Endothelial cell (in vitro differentiated cells): ENCODE data around the gene LARP4B. TPM values are rescaled to one million over a fixed set of nuclear protein-coding genes. Genes with fewer than 3 reads are reported as not detected.

Experiments
- DNase-seq: peaks from one replicate; pipeline ENCODE4 v3.0.0; 2021; ENCODE audit warnings: low spot score
- H3K27ac Mint-ChIP-seq: one replicate; pipeline ENCODE4 v1.8.0; 2021; ENCODE audit warnings: mixed read lengths, inconsistent platforms; ENCODE audit not compliant: unreplicated experiment
- H3K27me3 Mint-ChIP-seq: one replicate; pipeline ENCODE4 v1.8.0; 2021; ENCODE audit warnings: mild to moderate bottlenecking, moderate library complexity, mixed read lengths, inconsistent platforms; ENCODE audit not compliant: unreplicated experiment
- H3K36me3 Mint-ChIP-seq: one replicate; pipeline ENCODE4 v1.8.0; 2021; ENCODE audit warnings: mild to moderate bottlenecking, low read depth, mixed read lengths, inconsistent platforms; ENCODE audit not compliant: unreplicated experiment
- H3K4me1 Mint-ChIP-seq: one replicate; pipeline ENCODE4 v1.8.0; 2021; ENCODE audit warnings: mild to moderate bottlenecking, mixed read lengths, inconsistent platforms; ENCODE audit not compliant: unreplicated experiment
- H3K4me3 Mint-ChIP-seq: one replicate; pipeline ENCODE4 v1.8.0; 2021; ENCODE audit warnings: mild to moderate bottlenecking, mixed read lengths, inconsistent platforms; ENCODE audit not compliant: unreplicated experiment
- H3K9me3 Mint-ChIP-seq: one replicate; pipeline ENCODE4 v1.8.0; 2021; ENCODE audit warnings: mixed read lengths, inconsistent platforms; ENCODE audit not compliant: unreplicated experiment
- total RNA-seq: library from RNA; stranded (reverse); fragmentation: NEBNext Ultra II Directional; extraction: Animal tissue kit (Norgen Biotek cat#: 25700); gene quantifications from one replicate; pipeline ENCODE4 v1.2.1, GENCODE V29; 2021; ENCODE audit not compliant: unreplicated experiment
- TF ChIP-seq, protein P1 (sequence below): fragments of 200-600 bp; sonication (generic); IDR thresholded peaks from one replicate; pipeline ENCODE4 v1.5.0; 2021; ENCODE audit warnings: antibody characterized with exemption; ENCODE audit not compliant: unreplicated experiment

Gene LARP4B
- total RNA-seq, 1 donor from 2014 or later = 91.8 TPM

DNA sequence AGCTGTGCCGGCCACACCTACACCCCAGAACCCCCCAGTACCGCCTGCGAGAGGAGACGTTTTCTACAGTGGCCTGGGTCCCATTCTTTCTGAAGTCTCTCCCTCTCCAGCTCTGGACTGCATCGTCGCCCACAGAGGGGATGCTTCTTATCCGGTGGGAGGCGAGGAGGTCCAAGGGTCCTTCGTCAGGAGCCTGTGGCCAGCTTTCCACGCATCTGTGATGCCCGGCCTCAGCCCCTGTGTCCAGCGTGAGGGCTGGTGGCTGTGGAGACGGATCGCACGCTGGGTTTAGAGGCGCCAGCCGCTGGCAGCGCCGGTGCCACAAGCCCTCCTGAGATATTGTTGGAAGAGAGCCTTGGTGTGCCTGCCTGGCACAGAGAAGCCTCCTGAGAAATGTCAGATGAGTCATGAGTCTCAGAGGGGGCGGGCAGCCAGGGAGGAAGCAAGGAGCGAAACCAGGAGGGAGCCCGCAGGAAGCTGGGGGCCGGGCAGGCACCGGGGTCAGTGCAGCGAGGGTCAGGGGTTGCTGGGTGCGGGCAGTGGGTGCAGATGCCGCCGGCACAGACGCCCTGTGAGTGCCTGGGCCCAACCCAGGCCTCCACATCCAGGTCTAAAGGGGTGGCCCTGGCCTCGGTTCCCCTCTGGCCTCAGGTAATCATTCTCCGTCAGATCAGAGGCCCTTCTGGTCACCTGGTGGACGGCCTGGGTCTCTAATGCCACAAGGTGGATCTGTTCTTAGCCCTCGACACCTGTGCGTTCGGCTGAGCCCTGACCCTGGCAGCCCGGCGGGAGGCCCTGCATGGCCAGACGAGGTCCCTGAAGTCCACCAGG is 156.0 kb downstream of the LARP4B start:
- H3K4me3 Mint-ChIP-seq = no peak overlapping the region
- H3K9me3 Mint-ChIP-seq = no peaks in the 10 kb centered on the region

DNA sequence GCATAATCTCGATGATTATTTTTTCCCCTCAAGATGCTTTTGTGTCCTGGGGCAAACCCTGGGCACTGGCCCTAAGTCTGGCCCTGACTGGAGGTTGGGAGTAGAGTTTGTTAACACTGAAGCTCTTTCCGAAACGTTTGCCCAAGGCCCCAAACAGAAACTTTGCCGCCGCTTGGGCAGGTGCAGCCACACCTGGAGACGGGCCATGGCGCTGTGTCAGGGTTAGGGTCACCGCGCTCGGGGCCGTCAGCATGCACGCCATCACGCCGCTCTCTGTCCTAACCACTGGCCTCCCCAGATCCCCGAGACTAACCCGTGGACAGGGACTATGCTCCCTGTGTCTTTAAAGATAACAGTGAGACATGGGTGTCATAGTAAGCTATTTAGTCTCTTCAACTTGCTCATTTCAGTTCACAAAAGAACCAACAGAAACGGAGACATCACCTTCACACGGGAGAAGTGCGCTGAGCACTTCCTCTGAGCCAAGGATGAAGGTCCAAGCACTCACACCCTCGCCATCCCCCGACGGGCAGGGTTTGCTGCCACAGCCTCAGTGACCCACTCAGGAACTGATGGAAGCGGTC is 156.8 kb downstream of the LARP4B start:
- Mint-ChIP-seq H3K4me1 (no peaks in the 10 kb centered on the region), H3K9me3 (no peaks in the 10 kb centered on the region), H3K4me3 (no peak overlapping the region), H3K27me3 (peaks cover 4% of the 10 kb centered on the region), H3K27ac (no peak overlapping the region), H3K36me3 (no peaks in the 10 kb centered on the region)
- TF ChIP-seq, protein P1, sequence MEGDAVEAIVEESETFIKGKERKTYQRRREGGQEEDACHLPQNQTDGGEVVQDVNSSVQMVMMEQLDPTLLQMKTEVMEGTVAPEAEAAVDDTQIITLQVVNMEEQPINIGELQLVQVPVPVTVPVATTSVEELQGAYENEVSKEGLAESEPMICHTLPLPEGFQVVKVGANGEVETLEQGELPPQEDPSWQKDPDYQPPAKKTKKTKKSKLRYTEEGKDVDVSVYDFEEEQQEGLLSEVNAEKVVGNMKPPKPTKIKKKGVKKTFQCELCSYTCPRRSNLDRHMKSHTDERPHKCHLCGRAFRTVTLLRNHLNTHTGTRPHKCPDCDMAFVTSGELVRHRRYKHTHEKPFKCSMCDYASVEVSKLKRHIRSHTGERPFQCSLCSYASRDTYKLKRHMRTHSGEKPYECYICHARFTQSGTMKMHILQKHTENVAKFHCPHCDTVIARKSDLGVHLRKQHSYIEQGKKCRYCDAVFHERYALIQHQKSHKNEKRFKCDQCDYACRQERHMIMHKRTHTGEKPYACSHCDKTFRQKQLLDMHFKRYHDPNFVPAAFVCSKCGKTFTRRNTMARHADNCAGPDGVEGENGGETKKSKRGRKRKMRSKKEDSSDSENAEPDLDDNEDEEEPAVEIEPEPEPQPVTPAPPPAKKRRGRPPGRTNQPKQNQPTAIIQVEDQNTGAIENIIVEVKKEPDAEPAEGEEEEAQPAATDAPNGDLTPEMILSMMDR = no peak
- no peak for DNase-seq

More for the DNA sequence above, 156.0 kb downstream of the LARP4B start:
- TF ChIP-seq, protein P1 = no peak
- DNase-seq = no peak
- H3K36me3 Mint-ChIP-seq = no peaks in the 10 kb centered on the region
- H3K27me3 Mint-ChIP-seq = peaks cover 4% of the 10 kb centered on the region
- no peak overlapping the region for H3K27ac Mint-ChIP-seq
- H3K4me1 Mint-ChIP-seq = no peaks in the 10 kb centered on the region

DNA sequence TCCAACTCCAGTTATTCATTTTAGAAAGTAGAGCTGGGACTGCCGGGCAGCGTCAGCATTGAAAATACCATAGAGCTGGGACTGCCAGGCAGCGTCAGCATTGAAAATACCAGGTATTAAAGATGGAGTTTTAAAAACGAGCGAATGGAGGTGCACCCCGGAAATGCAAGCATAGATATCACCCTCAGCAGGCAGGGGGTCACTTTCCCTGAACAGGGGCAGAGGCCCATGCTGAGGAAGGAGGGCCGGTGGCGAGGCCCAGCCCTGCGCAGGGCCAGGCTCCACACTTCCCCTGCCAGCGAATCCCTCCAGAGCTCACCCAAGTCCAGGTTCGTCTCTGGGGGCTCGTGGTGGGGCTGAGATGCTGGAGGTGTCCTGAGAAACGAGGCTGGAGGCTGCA is 157.3 kb downstream of the LARP4B start:
- no peak overlapping the region for H3K4me3 Mint-ChIP-seq
- no peaks in the 10 kb centered on the region for H3K9me3 Mint-ChIP-seq
- H3K27ac Mint-ChIP-seq = no peak overlapping the region
- DNase-seq = no peak
- TF ChIP-seq, protein P1 = no peak
- H3K27me3 Mint-ChIP-seq = peaks cover 4% of the 10 kb centered on the region
- H3K4me1 Mint-ChIP-seq = no peaks in the 10 kb centered on the region
- H3K36me3 Mint-ChIP-seq = no peaks in the 10 kb centered on the region

DNA sequence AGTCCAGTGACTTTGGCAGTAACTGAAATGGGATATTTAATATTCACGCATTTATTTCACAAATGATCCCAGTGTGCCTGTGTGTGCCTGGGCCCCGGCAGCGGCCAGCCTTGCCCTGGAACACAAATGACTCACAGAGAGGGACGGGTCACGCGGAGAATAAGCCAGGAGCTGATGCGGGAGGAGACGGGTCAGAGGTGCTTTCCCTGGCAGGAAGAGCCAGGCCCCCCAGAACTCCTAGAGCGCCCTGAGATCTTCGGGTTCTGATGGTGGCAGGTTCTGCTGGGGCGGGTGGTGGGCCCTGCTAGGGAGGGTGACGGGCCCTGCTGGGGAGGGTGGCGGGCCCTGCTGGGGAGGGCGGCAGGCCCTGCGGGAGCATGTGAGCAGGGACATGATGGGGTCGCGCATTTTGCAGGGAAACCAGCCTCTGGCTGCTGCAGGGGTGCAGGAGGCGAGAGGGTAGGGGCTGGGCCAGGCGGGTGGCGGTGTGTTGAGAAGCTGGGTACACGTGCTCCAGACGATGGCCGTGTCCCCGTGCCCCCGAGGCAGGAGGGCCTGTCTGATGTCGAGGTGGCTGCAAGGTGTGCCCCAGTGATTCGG is 157.8 kb downstream of the LARP4B start:
- no peak for DNase-seq
- Mint-ChIP-seq H3K36me3 (no peaks in the 10 kb centered on the region), H3K27me3 (peaks cover 4% of the 10 kb centered on the region), H3K4me1 (no peaks in the 10 kb centered on the region), H3K9me3 (no peaks in the 10 kb centered on the region), H3K27ac (no peak overlapping the region), H3K4me3 (no peak overlapping the region)
- TF ChIP-seq, protein P1 = no peak

DNA sequence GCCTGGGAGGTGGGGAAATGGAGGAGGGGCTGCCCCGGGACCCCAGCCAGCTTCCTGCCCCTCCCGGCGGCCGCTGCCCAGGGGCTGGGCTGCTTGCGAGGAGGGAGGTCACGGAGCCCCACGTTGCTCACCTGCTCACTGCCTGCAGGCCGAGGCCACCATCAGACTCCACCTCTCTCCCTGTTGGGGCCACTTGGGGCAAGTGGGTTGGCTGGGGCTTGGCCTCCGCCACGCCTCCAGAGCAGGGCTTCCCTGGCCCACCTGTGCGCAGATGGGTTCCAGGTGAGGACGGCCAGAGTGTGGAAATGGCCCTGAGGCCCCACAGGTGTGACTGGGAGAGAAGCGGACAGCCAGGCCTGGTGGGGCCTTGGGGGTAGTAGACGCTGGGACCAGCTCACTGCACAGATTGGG is 159.3 kb downstream of the LARP4B start:
- no peaks in the 10 kb centered on the region for H3K9me3 Mint-ChIP-seq
- H3K27me3 Mint-ChIP-seq = peaks cover 4% of the 10 kb centered on the region
- no peak overlapping the region for H3K27ac Mint-ChIP-seq
- no peaks in the 10 kb centered on the region for H3K4me1 Mint-ChIP-seq
- no peak overlapping the region for H3K4me3 Mint-ChIP-seq
- H3K36me3 Mint-ChIP-seq = no peaks in the 10 kb centered on the region
- DNase-seq = no peak
- TF ChIP-seq, protein P1 = no peak
